ENCODE data around the gene UGT3A1.
A peak's percentile ranks its signal among the peaks of the same experiment; 100 is the strongest.

UGT3A1 gene

GRCh38 chr5:35926389-35927051 lies 64.7 kb downstream of the UGT3A1 start:
- no peak for TF ChIP-seq FOXP2 (optimal IDR thresholded peaks at IDR 0.05; ENCODE audit: borderline replicate concordance, extremely low read depth, extremely low read length, insufficient read depth)
- no peak for TF ChIP-seq SIN3A (IDR thresholded peaks at IDR 0.05; ENCODE audit: borderline replicate concordance, insufficient read depth, low read length)
- no peak for TF ChIP-seq REST (IDR thresholded peaks at IDR 0.05; ENCODE audit: insufficient read depth in 1 of 2, low read depth in 2 of 2, low read length in 2 of 2)
- TF ChIP-seq POLR2AphosphoS5 (IDR thresholded peaks at IDR 0.05; ENCODE audit: low read depth, low read length) = no peak
- TF ChIP-seq TAF1 (IDR thresholded peaks at IDR 0.05; ENCODE audit: borderline replicate concordance, insufficient read depth, low read length) = no peak

DNA sequence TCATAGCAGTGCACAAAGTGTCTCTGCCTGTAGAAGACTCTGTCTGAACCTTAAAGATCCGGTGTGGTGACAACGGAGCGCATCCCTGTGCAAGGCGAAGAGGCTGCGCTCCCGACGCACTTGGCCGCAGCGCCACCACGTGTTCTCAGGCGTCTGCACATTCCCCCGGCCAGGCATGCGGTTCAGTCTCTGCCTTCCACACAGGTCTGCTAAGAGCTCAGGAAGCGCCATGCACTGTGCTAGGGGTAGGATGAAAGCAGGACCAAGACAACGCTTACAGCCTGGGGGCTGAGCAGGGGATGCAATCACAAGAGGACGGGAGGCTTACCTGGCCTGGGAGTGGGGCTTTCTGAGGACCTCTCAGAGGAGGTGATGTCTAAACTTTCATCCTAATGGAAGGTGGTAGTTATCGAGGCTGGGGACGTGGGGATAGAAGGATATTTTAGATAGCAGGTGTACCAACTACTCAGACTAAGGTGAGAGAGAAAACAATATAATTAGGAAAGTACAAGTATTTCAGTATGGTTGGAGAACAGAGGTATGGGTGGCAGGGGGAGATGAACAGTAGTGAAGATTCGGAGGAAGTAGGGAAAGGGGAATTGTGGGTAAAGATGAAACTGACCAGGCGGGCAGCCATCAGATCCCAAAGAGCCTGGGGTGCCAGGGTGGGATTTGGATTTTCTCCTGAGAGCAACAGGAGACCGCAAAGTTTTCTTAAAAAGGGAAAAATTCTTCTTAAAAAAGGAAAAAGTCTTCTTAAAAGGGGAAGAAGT lies 66.1 kb downstream of the UGT3A1 start:
- TF ChIP-seq FOXP2 (optimal IDR thresholded peaks at IDR 0.05; ENCODE audit: borderline replicate concordance, extremely low read depth, extremely low read length, insufficient read depth) (peak; percentile 81), SIN3A (IDR thresholded peaks at IDR 0.05; ENCODE audit: borderline replicate concordance, insufficient read depth, low read length) (no peak), REST (IDR thresholded peaks at IDR 0.05; ENCODE audit: insufficient read depth in 1 of 2, low read depth in 2 of 2, low read length in 2 of 2) (no peak), TAF1 (IDR thresholded peaks at IDR 0.05; ENCODE audit: borderline replicate concordance, insufficient read depth, low read length) (no peak), POLR2AphosphoS5 (IDR thresholded peaks at IDR 0.05; ENCODE audit: low read depth, low read length) (no peak)

GRCh38 chr5:35924122-35924949 lies 66.9 kb downstream of the UGT3A1 start:
- TF ChIP-seq FOXP2 (optimal IDR thresholded peaks at IDR 0.05; ENCODE audit: borderline replicate concordance, extremely low read depth, extremely low read length, insufficient read depth) (no peak), SIN3A (IDR thresholded peaks at IDR 0.05; ENCODE audit: borderline replicate concordance, insufficient read depth, low read length) (no peak), REST (IDR thresholded peaks at IDR 0.05; ENCODE audit: insufficient read depth in 1 of 2, low read depth in 2 of 2, low read length in 2 of 2) (no peak), POLR2AphosphoS5 (IDR thresholded peaks at IDR 0.05; ENCODE audit: low read depth, low read length) (no peak), TAF1 (IDR thresholded peaks at IDR 0.05; ENCODE audit: borderline replicate concordance, insufficient read depth, low read length) (no peak)

DNA sequence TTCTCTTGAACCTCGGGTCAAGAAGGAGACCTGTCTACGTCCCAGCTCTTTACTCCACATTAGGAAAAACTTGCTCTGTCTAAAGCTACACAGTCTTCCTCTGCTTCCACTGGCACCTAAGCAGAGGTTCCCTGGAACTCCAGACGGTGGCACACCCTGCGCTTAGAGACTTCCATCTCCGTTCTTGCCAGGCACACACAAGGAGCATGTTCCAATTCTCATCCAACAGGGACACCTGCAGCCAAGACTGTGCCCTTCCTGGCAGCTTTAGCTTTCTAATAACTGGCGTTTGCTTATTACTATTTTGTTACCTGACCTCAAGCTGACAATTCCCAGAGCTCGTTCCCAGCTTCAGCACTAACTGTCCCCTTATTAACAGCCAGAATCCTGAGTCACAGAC lies 68.7 kb downstream of the UGT3A1 start:
- TF ChIP-seq SIN3A (IDR thresholded peaks at IDR 0.05; ENCODE audit: borderline replicate concordance, insufficient read depth, low read length) (no peak), TAF1 (IDR thresholded peaks at IDR 0.05; ENCODE audit: borderline replicate concordance, insufficient read depth, low read length) (no peak), POLR2AphosphoS5 (IDR thresholded peaks at IDR 0.05; ENCODE audit: low read depth, low read length) (no peak), REST (IDR thresholded peaks at IDR 0.05; ENCODE audit: insufficient read depth in 1 of 2, low read depth in 2 of 2, low read length in 2 of 2) (no peak), FOXP2 (optimal IDR thresholded peaks at IDR 0.05; ENCODE audit: borderline replicate concordance, extremely low read depth, extremely low read length, insufficient read depth) (no peak)
